HCT116 (cell line): ENCODE results near the gene CLDN20. TPM values are rescaled to one million over a fixed set of nuclear protein-coding genes. Genes with fewer than 3 reads are reported as not detected.

Experiments
- ATAC-seq: fragments of 200-7000 bp; cut with Tn5 transposase; 2 replicates; pipeline ENCODE4 v1.9.1; 2020; ENCODE audit warnings: mild to moderate bottlenecking, moderate library complexity
- BruUV-seq: library from RNA; stranded (reverse); fragments of 400-500 nt; replicated peaks from 2 replicates; lab custom pipeline; 2021; lab: Mats Ljungman, UMichigan
- CTCF ChIA-PET: fragments of 300-600 bp; sonication (Branson Sonifier 250); formaldehyde crosslinking; loops from one replicate; lab custom pipeline; 2021; ENCODE audit warnings: antibody characterized with exemption; lab: Charles Lee
- POLR2A ChIA-PET: fragments of 300-600, 350-600 bp; sonication (Branson Sonifier 250); formaldehyde crosslinking; loops from one replicate; lab custom pipeline; 2021; ENCODE audit warnings: antibody characterized with exemption; lab: Charles Lee
- RAD21 ChIA-PET, 2 experiments: fragments of 300-600 bp; sonication (Branson Sonifier 250); formaldehyde crosslinking; loops; one replicate each; lab custom pipeline; 2023; ENCODE audit warnings: low total read pairs in 2 of 2; ENCODE audit not compliant: uncharacterized antibody in 2 of 2, unreplicated experiment in 2 of 2, low non-redundant PET in 1 of 2; lab: Charles Lee
- DNase-seq: peaks from one replicate; pipeline ENCODE4 v3.0.0-alpha.2; 2010; ENCODE audit warnings: low read depth, low spot score
- H2AFZ ChIP-seq: fragments of 200-600 bp; shearing (Covaris generic), sonication (generic); 2 replicates; pipeline ENCODE4 v1.6.1; 2017; ENCODE audit warnings: low read depth, mixed run types, mixed read lengths, antibody characterized with exemption, low read length; ENCODE audit not compliant: poor library complexity, severe bottlenecking
- H3K27ac ChIP-seq: 2 replicates; pipeline ENCODE4 v1.5.1; 2012; ENCODE audit warnings: low read depth, low read length
- H3K27me3 ChIP-seq: fragments of 200-600 bp; sonication (generic); 2 replicates; pipeline ENCODE4 v1.6.1; 2016; ENCODE audit warnings: mixed run types, low read length, mixed read lengths; ENCODE audit not compliant: insufficient read depth
- H3K36me3 ChIP-seq, 2 experiments: fragments of 200-500 bp in 1 of 2; fragments of 200-600 bp in 1 of 2; sonication (Bioruptor generic) in 1 of 2; sonication (generic) in 1 of 2; 2 replicates each; pipeline versions ENCODE4 v1.5.1 to v1.6.1; 2014 to 2016; ENCODE audit warnings: low read length in 2 of 2, inconsistent platforms in 1 of 2, mixed read lengths in 1 of 2, mixed run types in 1 of 2; ENCODE audit not compliant: insufficient read depth in 2 of 2, control insufficient read depth in 1 of 2
- H3K4me1 ChIP-seq, 2 experiments: fragments of 200-600 bp in 1 of 2; sonication (generic) in 1 of 2; 2 replicates each; pipeline versions ENCODE4 v1.5.1 to v1.6.1; 2012 to 2017; ENCODE audit warnings: low read length in 2 of 2, inconsistent platforms in 1 of 2, mild to moderate bottlenecking in 1 of 2, mixed read lengths in 1 of 2, mixed run types in 1 of 2, moderate library complexity in 1 of 2; ENCODE audit not compliant: insufficient read depth in 2 of 2, control insufficient read depth in 1 of 2
- H3K4me2 ChIP-seq: fragments of 200-600 bp; sonication (generic); 2 replicates; pipeline ENCODE4 v1.6.1; 2017; ENCODE audit warnings: mixed run types, low read length, mixed read lengths
- H3K4me3 ChIP-seq, 2 experiments: fragments of 200-600 bp in 1 of 2; sonication (generic) in 1 of 2; replicated peaks in 1 of 2; 2 replicates each; pipeline ENCODE4 v1.5.1; 2011 to 2016; ENCODE audit warnings: low read length in 2 of 2, control low read depth in 1 of 2, low read depth in 1 of 2, mild to moderate bottlenecking in 1 of 2, mixed read lengths in 1 of 2, mixed run types in 1 of 2
- H3K79me2 ChIP-seq: fragments of 200-600 bp; sonication (generic); 2 replicates; pipeline ENCODE4 v1.6.1; 2017; ENCODE audit warnings: mild to moderate bottlenecking, mixed run types, low read length, moderate library complexity, mixed read lengths; ENCODE audit not compliant: insufficient read depth
- H3K9ac ChIP-seq: fragments of 200-600 bp; sonication (generic); 2 replicates; pipeline ENCODE4 v1.6.1; 2016; ENCODE audit warnings: low read length, mixed read lengths
- H3K9me2 ChIP-seq: fragments of 200-600 bp; sonication (generic), shearing (Covaris generic); 2 replicates; pipeline ENCODE4 v1.6.1; 2017; ENCODE audit warnings: mixed run types, mild to moderate bottlenecking, moderate library complexity; ENCODE audit not compliant: insufficient read depth
- H3K9me3 ChIP-seq, 2 experiments: fragments of 200-500 bp in 1 of 2; fragments of 200-600 bp in 1 of 2; sonication (Bioruptor generic) in 1 of 2; sonication (generic) in 1 of 2; 2 replicates each; pipeline ENCODE4 v1.6.1; 2014 to 2017; ENCODE audit warnings: low read length in 2 of 2, mixed read lengths in 2 of 2, inconsistent platforms in 1 of 2, low read depth in 1 of 2, mild to moderate bottlenecking in 1 of 2, mixed run types in 1 of 2, moderate library complexity in 1 of 2; ENCODE audit not compliant: control insufficient read depth in 1 of 2, insufficient read depth in 1 of 2
- H4K20me1 ChIP-seq: fragments of 200-600 bp; sonication (generic), shearing (Covaris generic); 2 replicates; pipeline ENCODE4 v1.6.1; 2017; ENCODE audit warnings: mixed run types, mild to moderate bottlenecking, moderate library complexity; ENCODE audit not compliant: insufficient read depth
- ATF3 ChIP-seq: IDR thresholded peaks from 2 replicates; pipeline ENCODE4 v1.6.1; 2012
- CBX3 ChIP-seq: IDR thresholded peaks from 2 replicates; pipeline ENCODE4 v1.6.1; 2012; ENCODE audit warnings: low read depth
- CEBPB ChIP-seq: IDR thresholded peaks from 2 replicates; pipeline ENCODE4 v1.6.1; 2012; ENCODE audit warnings: low read depth
- CTCF ChIP-seq, 3 experiments: fragments of 200-600 bp in 1 of 3; sonication (generic) in 1 of 3; IDR thresholded peaks in 2 of 3; conservative IDR thresholded peaks in 1 of 3; 2 replicates each; pipeline ENCODE4 v1.5.1; 2012 to 2017; ENCODE audit warnings: low read depth in 2 of 3, low read length in 2 of 3, antibody characterized with exemption in 1 of 3, borderline replicate concordance in 1 of 3, control low read depth in 1 of 3, mild to moderate bottlenecking in 1 of 3, mixed read lengths in 1 of 3, mixed run types in 1 of 3, moderate library complexity in 1 of 3; ENCODE audit not compliant: insufficient read depth in 1 of 3
- EGR1 ChIP-seq: IDR thresholded peaks from 2 replicates; pipeline ENCODE4 v1.6.1; 2012; ENCODE audit warnings: low read depth
- ELF1 ChIP-seq: IDR thresholded peaks from 2 replicates; pipeline ENCODE4 v1.6.1; 2012; ENCODE audit warnings: low read depth, borderline replicate concordance
- EZH2 ChIP-seq: fragments of 200-600 bp; sonication (generic); IDR thresholded peaks from 2 replicates; pipeline ENCODE4 v1.6.1; 2017; ENCODE audit warnings: antibody characterized with exemption, mixed run types
- EZH2phosphoT487 ChIP-seq: fragments of 200-600 bp; IDR thresholded peaks from 2 replicates; pipeline ENCODE4 v1.6.1; 2018; ENCODE audit warnings: antibody characterized with exemption, borderline replicate concordance
- FOSL1 ChIP-seq: IDR thresholded peaks from 2 replicates; pipeline ENCODE4 v1.6.1; 2012; ENCODE audit warnings: low read depth
- MAX ChIP-seq: IDR thresholded peaks from 2 replicates; pipeline ENCODE4 v1.6.1; 2012
- POLR2A ChIP-seq: IDR thresholded peaks from 2 replicates; pipeline ENCODE4 v1.7.0; 2011; ENCODE audit warnings: borderline replicate concordance; ENCODE audit not compliant: insufficient read depth, insufficient read length; ENCODE audit errors: extremely low read depth
- POLR2AphosphoS5 ChIP-seq: IDR thresholded peaks from 2 replicates; pipeline ENCODE4 v1.6.1; 2011; ENCODE audit warnings: mild to moderate bottlenecking, low read depth, low read length, moderate library complexity
- RAD21 ChIP-seq: IDR thresholded peaks from 2 replicates; pipeline ENCODE4 v1.6.1; 2012; ENCODE audit warnings: low read depth, mild to moderate bottlenecking
- SIN3A ChIP-seq: IDR thresholded peaks from 2 replicates; pipeline ENCODE4 v1.6.1; 2012; ENCODE audit warnings: low read depth
- SP1 ChIP-seq: IDR thresholded peaks from 2 replicates; pipeline ENCODE4 v1.6.1; 2012; ENCODE audit warnings: low read depth
- SRF ChIP-seq: IDR thresholded peaks from 2 replicates; pipeline ENCODE4 v1.6.1; 2012; ENCODE audit warnings: low read depth
- TCF7L2 ChIP-seq: IDR thresholded peaks from 2 replicates; pipeline ENCODE4 v1.7.0; 2011; ENCODE audit warnings: borderline replicate concordance, inconsistent platforms; ENCODE audit not compliant: insufficient read depth, insufficient read length; ENCODE audit errors: extremely low read depth
- YY1 ChIP-seq: IDR thresholded peaks from 2 replicates; pipeline ENCODE4 v1.6.1; 2011; ENCODE audit warnings: low read length, low read depth, moderate library complexity, mild to moderate bottlenecking; ENCODE audit not compliant: insufficient replicate concordance; ENCODE audit errors: extremely low read depth
- ZBTB33 ChIP-seq: IDR thresholded peaks from 2 replicates; pipeline ENCODE4 v1.6.1; 2011; ENCODE audit warnings: mild to moderate bottlenecking, low read length, moderate library complexity; ENCODE audit not compliant: insufficient replicate concordance; ENCODE audit errors: extremely low read depth
- ZFX ChIP-seq: fragments of 450-650 bp; IDR thresholded peaks from 2 replicates; pipeline ENCODE4 v1.6.1; 2017
- ZNF274 ChIP-seq: fragments of 200-500 bp; sonication (Bioruptor generic); IDR thresholded peaks from 2 replicates; pipeline ENCODE4 v1.6.1; 2014; ENCODE audit warnings: mild to moderate bottlenecking, low read depth, low read length, inconsistent platforms
- intact Hi-C: fragments of 100-400 bp; cut with micrococcal nuclease; formaldehyde crosslinking; loops from 2 replicates; pipeline ENCODE4 v1.10.0; 2022
- total RNA-seq: library from RNA; stranded (reverse); gene quantifications from one replicate; pipeline ENCODE4 v1.2.1, GENCODE V29; 2021; ENCODE audit not compliant: unreplicated experiment

The CLDN20 gene
- total RNA-seq, 1 experiment from 2014 or later: not detected

GRCh38 chr6:155223646-155224451 lies 40.0 kb upstream of the CLDN20 start:
- Histone ChIP-seq H3K4me3 (peak overlapping the region in 1 of 2 experiments; percentile 14; a peak in 1 of 4 replicates), H3K79me2 (no peaks in the 10 kb centered on the region), H4K20me1 (no peaks in the 10 kb centered on the region), H3K4me2 (peak overlapping the region; percentile 56), H3K4me1 (peaks cover 0 to 17% of the 10 kb centered on the region in 2 experiments; a peak in 2 of 4 replicates), H3K36me3 (no peaks in the 10 kb centered on the region), H2AFZ (no peak overlapping the region), H3K9me2 (no peaks in the 10 kb centered on the region), H3K27ac (no peak overlapping the region), H3K27me3 (no peaks in the 10 kb centered on the region), H3K9me3 (no peaks in the 10 kb centered on the region), H3K9ac (no peak overlapping the region)
- POLR2A ChIA-PET: no interaction called here
- intact Hi-C loops: no loop called here
- CTCF ChIA-PET: no interaction called here
- RAD21 ChIA-PET: no interaction called here
- ATAC-seq (peak; percentile 80), DNase-seq (peak; percentile 73)
- BruUV-seq: no TSS peak
- peak; percentile 55; the same call in 1 of the 2 replicates for TF ChIP-seq CBX3
- TF ChIP-seq TCF7L2: no peak
- TF ChIP-seq ZFX: no peak
- TF ChIP-seq ZNF274: no peak
- TF ChIP-seq MAX: 0 out of 2 replicates have a peak, but pooled peaks have one; percentile 27
- no peak for TF ChIP-seq EZH2
- TF ChIP-seq SRF: 0 out of 2 replicates have a peak, but pooled peaks have one; percentile 12
- TF ChIP-seq ZBTB33: no peak
- no peak for TF ChIP-seq CTCF (IDR thresholded peaks at IDR 0.05 in 2 of 3, conservative IDR thresholded peaks at IDR 0.05 in 1 of 3; ENCODE audit: borderline replicate concordance in 1 of 3, insufficient read depth in 1 of 3, low read depth in 2 of 3, low read length in 2 of 3)
- TF ChIP-seq ATF3: no peak
- peak; percentile 17; the same call in 1 of the 2 replicates for TF ChIP-seq RAD21
- no peak for TF ChIP-seq EGR1
- TF ChIP-seq SIN3A: no peak
- TF ChIP-seq CEBPB: peak; percentile 77
- TF ChIP-seq YY1: no peak
- TF ChIP-seq EZH2phosphoT487: no peak
- TF ChIP-seq FOSL1: peak; percentile 85
- TF ChIP-seq POLR2A: no peak
- no peak for TF ChIP-seq ELF1
- no peak; the same call in 1 of the 2 replicates for TF ChIP-seq POLR2AphosphoS5
- TF ChIP-seq SP1: peak; percentile 71
